Measurements from ENCODE around the gene MYH11.
"Not testable (repeated sequence)": the region's sequence is repeated elsewhere in the genome, so short reads cannot be mapped to it uniquely, and the experiment has no call there.

MYH11 gene

GRCh38 chr16:15811481-15812400 lies 45.1 kb downstream of the MYH11 start:
- Histone ChIP-seq H3K27ac (peak overlapping the region; percentile 52), H3K27me3 (replicated peaks) (peaks cover 3% of the 10 kb centered on the region), H3K36me3 (replicated peaks) (no peaks in the 10 kb centered on the region), H3K4me3 (ENCODE audit: low read depth, low read length) (no peak overlapping the region)
- in situ Hi-C loops (cut with HindIII; ENCODE audit: low pct_ligation_motif_present, low sequenced_read_pairs) = no loop called here
- DNase-seq = peak; percentile 91
- peak; percentile 4 for TF ChIP-seq CTCF (IDR thresholded peaks at IDR 0.05; ENCODE audit: low read depth, low read length, missing control alignments)

GRCh38 chr16:15810949-15811348 lies 45.9 kb downstream of the MYH11 start:
- Histone ChIP-seq H3K27me3 (replicated peaks) (peaks cover 3% of the 10 kb centered on the region), H3K27ac (no peak overlapping the region), H3K36me3 (replicated peaks) (no peaks in the 10 kb centered on the region), H3K4me3 (ENCODE audit: low read depth, low read length) (no peak overlapping the region)
- TF ChIP-seq CTCF (IDR thresholded peaks at IDR 0.05; ENCODE audit: low read depth, low read length, missing control alignments) = no peak
- no peak for DNase-seq
- in situ Hi-C loops (cut with HindIII; ENCODE audit: low pct_ligation_motif_present, low sequenced_read_pairs) = no loop called here

DNA sequence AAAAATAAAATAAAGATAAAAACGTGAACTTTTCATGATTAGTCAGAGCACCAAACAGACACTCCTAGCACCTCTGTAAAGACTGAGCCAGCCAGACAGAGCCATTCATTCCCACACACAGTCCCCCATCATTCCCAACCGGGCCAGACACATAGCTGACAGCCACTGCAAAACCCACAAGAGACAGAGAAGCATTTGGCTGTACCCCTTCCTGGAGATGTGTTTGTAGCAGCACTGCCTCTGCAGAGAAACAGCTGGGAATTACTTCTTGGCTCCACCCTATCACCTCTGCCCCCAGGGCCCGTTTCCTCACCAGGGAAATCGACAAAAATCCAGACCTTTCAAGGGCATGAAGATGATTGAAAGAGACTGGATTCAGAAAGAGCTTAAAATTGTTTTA lies 46.4 kb downstream of the MYH11 start:
- Histone ChIP-seq H3K27ac (no peak overlapping the region), H3K4me3 (ENCODE audit: low read depth, low read length) (no peak overlapping the region), H3K27me3 (replicated peaks) (peaks cover 3% of the 10 kb centered on the region), H3K36me3 (replicated peaks) (no peaks in the 10 kb centered on the region)
- no peak for TF ChIP-seq CTCF (IDR thresholded peaks at IDR 0.05; ENCODE audit: low read depth, low read length, missing control alignments)
- in situ Hi-C loops (cut with HindIII; ENCODE audit: low pct_ligation_motif_present, low sequenced_read_pairs) = no loop called here
- DNase-seq = peak; percentile 16

- H3K4me3 ChIP-seq (ENCODE audit: low read depth, low read length); in situ Hi-C loops (cut with HindIII; ENCODE audit: low pct_ligation_motif_present, low sequenced_read_pairs); H3K27ac ChIP-seq; DNase-seq; H3K36me3 ChIP-seq (replicated peaks); H3K27me3 ChIP-seq (replicated peaks): not testable (repeated sequence)
These were observed 47.5 kb downstream of the MYH11 start for GRCh38 chr16:15809297-15809696.

DNA sequence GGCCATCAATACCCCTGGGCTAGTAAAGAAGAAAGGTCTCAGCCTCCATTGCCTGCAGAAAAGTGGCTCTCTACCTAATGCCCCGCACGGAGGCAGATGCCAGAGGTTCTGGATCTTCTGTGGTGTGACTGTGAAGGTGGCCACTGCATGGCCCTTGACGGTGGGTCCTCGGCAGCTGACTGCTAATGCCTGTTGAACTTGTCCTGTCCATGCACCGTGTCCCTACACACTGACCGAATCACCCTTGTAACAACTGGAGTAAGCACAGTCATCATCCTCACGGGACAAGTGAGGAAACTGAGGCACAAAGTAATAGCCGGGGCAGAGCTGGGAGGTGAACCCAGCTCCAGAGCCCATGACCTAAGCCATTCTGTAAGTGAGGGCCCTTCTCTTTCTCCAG lies 48.8 kb downstream of the MYH11 start:
- H3K27ac ChIP-seq = peak overlapping the region; percentile 25
- no peak for TF ChIP-seq CTCF (IDR thresholded peaks at IDR 0.05; ENCODE audit: low read depth, low read length, missing control alignments)
- H3K36me3 ChIP-seq (replicated peaks) = no peaks in the 10 kb centered on the region
- DNase-seq = no peak
- in situ Hi-C loops (cut with HindIII; ENCODE audit: low pct_ligation_motif_present, low sequenced_read_pairs) = no loop called here
- H3K4me3 ChIP-seq (ENCODE audit: low read depth, low read length) = no peak overlapping the region
- H3K27me3 ChIP-seq (replicated peaks) = peaks cover 3% of the 10 kb centered on the region

- Histone ChIP-seq H3K36me3 (replicated peaks) (no peaks in the 10 kb centered on the region), H3K4me3 (ENCODE audit: low read depth, low read length) (no peak overlapping the region), H3K27me3 (replicated peaks) (no peaks in the 10 kb centered on the region), H3K27ac (peak overlapping the region; percentile 25)
- in situ Hi-C loops (cut with HindIII; ENCODE audit: low pct_ligation_motif_present, low sequenced_read_pairs) = no loop called here
- no peak for TF ChIP-seq CTCF (IDR thresholded peaks at IDR 0.05; ENCODE audit: low read depth, low read length, missing control alignments)
- peak; percentile 58 for DNase-seq
These were observed 49.2 kb downstream of the MYH11 start for GRCh38 chr16:15807603-15808009.
